Measurements from ENCODE around the gene CNTN1.

CNTN1 gene

DNA sequence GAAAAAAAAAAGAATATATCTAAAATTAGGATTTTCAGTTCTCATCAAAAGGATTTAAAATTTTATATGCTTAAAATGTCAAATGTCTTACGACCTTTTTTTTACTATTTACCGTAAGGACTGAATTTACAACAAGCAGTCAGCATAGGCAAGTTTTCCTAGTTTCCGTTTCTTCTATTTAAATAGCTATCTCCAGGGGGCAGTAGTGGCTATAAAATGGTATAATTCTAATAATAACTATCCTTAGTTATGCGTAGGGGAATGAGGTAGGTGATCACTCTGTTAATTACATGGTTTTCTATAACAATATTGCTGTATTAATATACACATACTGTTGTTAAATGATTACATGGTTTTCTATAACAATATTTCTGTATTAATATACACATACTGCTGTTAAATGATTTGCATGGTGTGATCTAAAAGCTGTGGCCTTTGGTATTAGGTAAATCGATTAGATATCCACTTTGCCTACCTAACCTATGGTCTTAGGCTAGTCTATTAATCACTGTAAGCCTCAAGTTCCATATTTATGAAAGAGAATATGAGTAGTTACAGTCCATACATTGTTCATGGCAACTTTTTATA, 278.2 kb downstream of the CNTN1 start:
- no peak for DNase-seq (ENCODE audit: low read depth)

DNA sequence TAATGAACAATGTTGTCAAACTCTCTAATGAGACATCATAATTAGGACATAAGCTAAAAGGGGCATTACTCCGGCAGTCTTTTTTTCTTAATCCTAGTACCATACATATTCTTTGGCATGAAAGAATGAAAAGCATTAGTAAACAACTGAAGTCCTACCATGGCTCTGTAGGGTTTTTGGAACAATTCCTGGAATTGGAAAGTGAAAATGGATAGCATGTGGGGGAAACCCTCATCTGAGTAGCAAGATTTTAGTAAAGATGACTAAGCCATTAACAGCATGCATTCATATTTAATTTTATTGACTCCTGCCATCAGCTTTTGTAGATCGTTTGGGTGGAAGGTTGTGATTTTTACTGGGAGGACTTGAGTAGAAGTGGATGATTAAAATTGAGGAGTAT, 279.7 kb downstream of the CNTN1 start:
- DNase-seq (ENCODE audit: low read depth) = no peak

DNA sequence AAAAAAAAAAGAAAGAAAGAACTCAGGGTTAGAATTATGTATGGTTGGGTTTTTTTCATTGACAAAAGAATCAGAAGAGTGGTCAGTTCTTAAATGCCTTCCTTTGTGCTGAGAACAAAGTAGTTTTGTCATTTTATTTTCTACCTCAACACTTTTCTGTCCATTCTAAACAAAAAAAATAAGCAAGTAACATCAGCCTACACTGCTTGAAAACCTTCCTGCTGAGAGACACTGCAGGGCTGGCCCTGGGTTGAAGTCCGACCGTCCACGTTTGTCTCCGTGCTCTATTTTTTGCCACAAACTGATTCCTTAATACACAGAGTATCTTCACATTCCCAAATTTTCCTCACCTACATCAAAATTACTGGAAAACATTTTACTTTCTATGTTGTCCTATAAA, 284.3 kb downstream of the CNTN1 start:
- no peak for DNase-seq (ENCODE audit: low read depth)

DNA sequence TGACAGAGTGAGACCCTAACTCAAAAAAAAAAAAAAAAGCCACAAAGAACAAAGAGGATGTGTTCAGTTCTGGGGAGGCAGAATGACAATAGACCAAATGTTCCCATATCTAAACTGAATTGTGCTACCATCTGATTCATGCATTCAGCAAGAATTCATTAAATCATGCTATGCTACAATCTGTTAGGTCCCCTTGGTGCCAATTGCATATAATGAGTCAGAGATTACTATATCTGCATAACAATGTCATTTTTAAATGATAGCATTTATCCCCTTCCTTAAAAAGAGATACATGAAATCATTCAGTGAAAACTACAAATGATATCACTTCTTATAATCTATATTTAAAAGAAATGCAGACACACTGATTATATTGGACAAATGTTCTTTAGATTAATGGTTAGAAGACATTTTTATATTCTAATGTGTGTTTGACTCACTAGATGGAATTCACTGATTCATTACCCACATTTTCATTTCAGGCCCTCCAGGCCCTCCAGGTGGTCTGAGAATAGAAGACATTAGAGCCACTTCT, 288.3 kb downstream of the CNTN1 start:
- no peak for DNase-seq (ENCODE audit: low read depth)

DNA sequence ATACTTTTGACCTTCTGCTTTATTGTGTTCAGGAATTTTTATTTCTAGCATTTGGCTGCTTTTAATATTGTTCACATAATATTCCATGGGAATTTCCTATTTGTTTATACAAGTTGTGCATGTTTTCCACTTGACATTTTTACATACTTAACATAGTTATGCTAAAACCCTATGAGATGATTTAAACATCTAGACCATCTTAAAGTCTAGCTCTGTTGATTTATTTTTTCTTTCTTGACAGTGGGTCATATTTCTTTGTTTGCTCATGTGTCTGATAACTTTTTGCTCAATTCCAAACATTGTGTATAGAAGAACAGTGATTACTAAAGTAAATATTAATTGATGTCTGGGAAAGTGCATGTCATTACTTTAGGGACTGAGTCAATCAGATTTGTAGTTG, 293.8 kb downstream of the CNTN1 start:
- no peak for DNase-seq (ENCODE audit: low read depth)

- no peak for DNase-seq (ENCODE audit: low read depth)
Measured at GRCh38 chr12:40988355-40988754, 296.1 kb downstream of the CNTN1 start.

DNA sequence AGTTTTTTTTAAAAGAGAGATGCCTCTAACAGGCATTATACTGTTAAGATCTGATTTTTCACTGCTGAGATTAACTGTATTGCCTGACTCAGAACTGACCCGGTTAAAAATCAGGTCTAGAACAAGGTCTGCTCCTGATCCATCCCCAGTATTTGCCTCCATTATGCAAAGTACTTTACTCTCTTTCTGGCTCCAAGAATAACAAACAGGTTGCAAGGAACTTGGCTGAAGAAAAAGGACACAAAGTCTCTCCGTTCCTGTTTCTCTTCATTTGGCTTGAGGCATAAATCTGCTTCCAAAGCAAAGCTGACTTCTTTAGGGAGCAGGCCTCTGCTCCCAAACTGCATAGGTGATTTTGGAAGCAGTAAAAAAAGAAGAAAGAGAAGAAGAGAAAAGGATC, 296.6 kb downstream of the CNTN1 start:
- DNase-seq (ENCODE audit: low read depth) = no peak

- DNase-seq (ENCODE audit: low read depth) = no peak
Measured at GRCh38 chr12:40989785-40990184, 297.5 kb downstream of the CNTN1 start.

DNA sequence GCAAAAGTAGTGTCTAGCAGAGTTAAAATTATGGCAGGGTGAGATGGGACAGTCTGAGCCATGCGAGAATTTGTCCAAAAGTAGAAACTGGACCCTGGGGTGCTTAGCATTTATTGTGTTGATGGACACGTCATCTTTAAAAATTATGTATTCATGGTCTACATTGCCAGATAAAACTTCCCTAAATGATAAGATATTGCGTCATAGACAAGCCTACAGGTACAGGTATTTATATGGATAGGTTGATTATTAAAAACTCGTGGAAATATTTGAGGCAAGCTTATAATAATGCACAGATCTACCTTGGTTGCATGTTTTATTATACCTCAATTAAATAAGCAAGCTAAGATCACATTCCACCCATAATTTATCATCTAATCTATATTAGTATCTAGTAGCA, 299.9 kb downstream of the CNTN1 start:
- DNase-seq (ENCODE audit: low read depth) = no peak

GRCh38 chr12:40992674-40993073, 300.4 kb downstream of the CNTN1 start:
- no peak for DNase-seq (ENCODE audit: low read depth)

DNA sequence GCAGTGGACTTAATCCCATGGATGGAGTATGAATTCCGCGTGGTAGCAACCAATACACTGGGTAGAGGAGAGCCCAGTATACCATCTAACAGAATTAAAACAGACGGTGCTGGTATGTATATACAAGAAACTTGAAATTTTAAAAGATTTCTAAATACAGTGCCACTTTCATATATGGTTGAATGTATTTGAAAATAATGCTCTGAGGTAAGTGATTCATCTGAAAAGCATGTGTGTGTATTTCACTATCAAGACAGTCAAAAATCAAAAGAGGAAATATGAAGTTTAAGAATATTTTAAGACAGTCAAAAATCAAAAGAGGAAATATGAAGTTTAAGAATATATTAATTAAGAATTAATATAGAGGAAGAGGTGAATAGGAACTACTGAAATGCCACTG, 300.9 kb downstream of the CNTN1 start:
- no peak for DNase-seq (ENCODE audit: low read depth)

DNA sequence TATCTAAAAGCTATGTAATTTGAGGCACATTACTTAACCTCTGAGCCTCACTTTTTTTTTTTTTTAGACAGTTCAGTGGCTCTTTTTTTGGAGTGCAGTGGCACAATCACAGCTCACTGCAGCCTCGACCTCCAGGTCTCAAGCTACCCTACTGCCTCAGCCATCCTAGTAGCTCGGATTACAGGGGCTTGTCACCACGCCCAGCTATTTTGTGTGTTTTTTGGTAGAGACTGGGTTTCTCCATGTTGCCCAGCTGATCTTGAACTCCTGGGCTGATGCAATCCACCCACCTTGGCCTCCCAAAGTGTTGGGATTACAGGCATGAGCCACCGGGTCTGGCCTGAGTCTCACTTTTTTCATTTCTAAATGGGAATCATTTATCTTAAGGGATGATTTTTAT, 303.9 kb downstream of the CNTN1 start:
- DNase-seq (ENCODE audit: low read depth) = no peak

GRCh38 chr12:40999210-40999609, 307.0 kb downstream of the CNTN1 start:
- DNase-seq (ENCODE audit: low read depth) = no peak

GRCh38 chr12:41008472-41008871, 316.2 kb downstream of the CNTN1 start:
- DNase-seq (ENCODE audit: low read depth) = no peak

- DNase-seq (ENCODE audit: low read depth) = no peak
Measured at GRCh38 chr12:41011939-41012338, 319.7 kb downstream of the CNTN1 start.

DNA sequence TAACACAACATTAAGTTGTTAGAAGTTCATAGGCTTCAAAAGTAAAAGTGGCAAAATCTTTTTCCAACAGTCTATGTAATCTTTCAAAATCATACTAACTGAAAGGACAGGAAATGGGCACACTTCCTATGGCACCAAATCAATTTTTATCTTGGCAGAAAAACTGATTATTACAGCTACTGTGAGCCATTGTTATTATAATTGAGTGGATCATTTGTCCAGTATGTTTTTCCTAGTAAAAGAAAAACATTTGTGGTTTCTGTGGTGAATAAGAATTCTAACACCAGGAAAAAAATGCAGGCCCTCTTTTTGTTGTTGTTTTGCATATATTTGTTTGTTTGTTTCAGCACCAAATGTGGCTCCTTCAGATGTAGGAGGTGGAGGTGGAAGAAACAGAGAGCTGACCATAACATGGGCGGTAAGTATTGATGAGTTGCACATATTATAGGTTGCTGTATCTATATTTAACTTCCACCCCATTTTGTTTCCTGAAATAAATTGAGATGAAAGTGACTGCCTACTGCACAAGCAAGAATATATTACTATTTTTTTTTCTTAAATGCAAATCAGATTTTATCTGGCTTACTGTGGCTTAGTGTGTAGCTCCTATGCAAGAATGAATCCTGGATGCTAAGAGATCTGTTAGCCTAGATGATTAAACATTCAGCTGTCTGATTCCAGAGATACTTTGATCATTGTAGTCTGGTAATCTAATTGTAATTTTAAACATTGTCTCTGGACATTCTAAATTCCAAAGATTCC, 321.8 kb downstream of the CNTN1 start:
- no peak for DNase-seq (ENCODE audit: low read depth)

DNA sequence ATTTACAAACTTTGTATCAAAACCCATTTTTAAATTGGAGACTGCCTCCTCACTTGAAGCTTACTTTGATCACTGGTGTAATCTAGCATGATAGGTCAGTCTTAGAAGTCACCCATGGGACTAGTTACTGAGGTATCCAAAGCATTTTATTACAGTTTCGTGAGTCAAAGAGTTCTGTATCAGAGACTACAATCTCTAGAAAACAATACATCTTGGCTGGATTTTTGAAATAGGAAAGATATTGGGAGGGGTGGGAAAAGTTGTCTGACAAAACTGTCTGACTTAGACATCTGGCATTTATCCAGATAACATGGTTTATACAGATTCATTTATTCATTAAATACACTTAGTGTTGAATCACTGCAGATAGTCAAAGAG, 322.4 kb downstream of the CNTN1 start:
- DNase-seq (ENCODE audit: low read depth) = no peak

GRCh38 chr12:41018010-41018409, 325.8 kb downstream of the CNTN1 start:
- no peak for DNase-seq (ENCODE audit: low read depth)

DNA sequence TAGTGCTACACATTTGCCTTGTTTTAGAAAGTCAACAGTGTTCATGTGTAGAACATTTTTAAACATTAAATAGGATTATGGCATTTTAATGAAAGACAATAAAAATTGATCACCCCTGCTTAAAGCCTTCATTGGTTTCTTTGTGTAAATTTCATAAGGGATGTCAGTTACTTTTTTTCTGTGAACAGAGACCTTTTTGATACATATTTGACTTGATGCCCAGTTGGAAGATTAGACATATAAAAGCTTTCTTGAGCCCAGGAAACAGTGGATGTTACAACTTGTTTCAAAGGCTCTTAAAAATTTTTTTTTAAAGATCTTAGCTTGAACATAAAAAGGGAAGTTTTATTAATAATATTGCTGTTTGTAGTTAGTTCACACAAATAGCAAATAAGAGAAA, 327.2 kb downstream of the CNTN1 start:
- DNase-seq (ENCODE audit: low read depth) = no peak

GRCh38 chr12:41023836-41024235, 331.6 kb downstream of the CNTN1 start:
- no peak for DNase-seq (ENCODE audit: low read depth)

DNA sequence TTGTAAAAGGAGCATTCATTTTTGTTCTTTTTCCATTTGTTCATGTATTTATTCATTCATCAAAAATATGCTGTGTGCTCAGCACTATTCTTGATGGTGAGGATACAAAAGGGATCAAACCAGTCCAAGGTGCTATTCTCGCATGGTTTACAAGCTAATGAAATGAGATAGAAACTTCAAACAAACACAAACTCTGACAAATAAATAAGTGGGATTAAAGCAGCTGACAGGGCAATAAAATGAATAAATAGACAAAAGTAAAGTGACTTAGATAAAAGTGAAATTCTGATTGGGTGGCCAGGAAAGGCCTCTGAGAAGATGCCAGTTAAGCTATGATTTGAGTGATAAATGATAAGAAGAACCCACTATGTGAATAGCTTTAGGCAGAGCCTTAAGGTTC, 333.9 kb downstream of the CNTN1 start:
- DNase-seq (ENCODE audit: low read depth) = no peak

DNA sequence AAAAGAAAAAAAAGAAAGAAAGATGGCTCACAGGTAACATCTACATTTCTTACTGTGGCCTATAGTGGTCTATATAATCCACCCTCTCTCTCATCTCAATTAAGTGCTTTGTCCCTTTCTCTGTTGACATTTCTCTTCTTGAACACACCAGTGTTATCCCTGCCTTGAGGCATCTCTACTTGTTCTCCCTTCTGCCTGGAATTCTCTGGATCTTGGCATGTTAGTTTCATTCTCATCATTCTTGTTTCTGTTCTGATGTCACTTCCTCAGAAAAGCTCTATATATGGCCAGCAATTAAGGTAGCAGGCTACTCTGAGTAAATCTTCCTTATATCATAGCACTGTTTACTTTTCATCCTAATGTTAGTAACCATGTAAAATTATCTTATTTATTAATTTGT, 340.1 kb downstream of the CNTN1 start:
- no peak for DNase-seq (ENCODE audit: low read depth)

GRCh38 chr12:41034686-41035085, 342.4 kb downstream of the CNTN1 start:
- no peak for DNase-seq (ENCODE audit: low read depth)

GRCh38 chr12:41039461-41039860, 347.2 kb downstream of the CNTN1 start:
- DNase-seq (ENCODE audit: low read depth) = no peak
